ENCODE data around the gene PLCXD3.

GRCh38 chr5:41264019-41264418 lies 246.4 kb downstream of the PLCXD3 start:
- TF ChIP-seq CTCF (IDR thresholded peaks at IDR 0.05) = no peak
- no peak for TF ChIP-seq POLR2A (IDR thresholded peaks at IDR 0.05)
